Keratinocyte (primary cell): Measurements from ENCODE around the gene TARS1.

ENCODE experiments used
- EZH2 ChIP-seq: IDR thresholded peaks from one replicate; pipeline ENCODE4 v1.6.1; 2012; ENCODE audit warnings: inconsistent platforms, mild to moderate bottlenecking, low read length, moderate library complexity
- TF ChIP-seq, protein P1 (sequence below), 3 experiments: IDR thresholded peaks in 1 of 3; conservative IDR thresholded peaks in 1 of 3; optimal IDR thresholded peaks in 1 of 3; 2 replicates in 2 of 3; 3 replicates in 1 of 3; pipeline versions ENCODE3 to v1.5.1; 2011; ENCODE audit warnings: low read length in 3 of 3, mild to moderate bottlenecking in 3 of 3, moderate library complexity in 2 of 3, control low read depth in 1 of 3, inconsistent platforms in 1 of 3; ENCODE audit not compliant: insufficient read depth in 2 of 3; ENCODE audit errors: extremely low read depth in 1 of 3

DNA sequence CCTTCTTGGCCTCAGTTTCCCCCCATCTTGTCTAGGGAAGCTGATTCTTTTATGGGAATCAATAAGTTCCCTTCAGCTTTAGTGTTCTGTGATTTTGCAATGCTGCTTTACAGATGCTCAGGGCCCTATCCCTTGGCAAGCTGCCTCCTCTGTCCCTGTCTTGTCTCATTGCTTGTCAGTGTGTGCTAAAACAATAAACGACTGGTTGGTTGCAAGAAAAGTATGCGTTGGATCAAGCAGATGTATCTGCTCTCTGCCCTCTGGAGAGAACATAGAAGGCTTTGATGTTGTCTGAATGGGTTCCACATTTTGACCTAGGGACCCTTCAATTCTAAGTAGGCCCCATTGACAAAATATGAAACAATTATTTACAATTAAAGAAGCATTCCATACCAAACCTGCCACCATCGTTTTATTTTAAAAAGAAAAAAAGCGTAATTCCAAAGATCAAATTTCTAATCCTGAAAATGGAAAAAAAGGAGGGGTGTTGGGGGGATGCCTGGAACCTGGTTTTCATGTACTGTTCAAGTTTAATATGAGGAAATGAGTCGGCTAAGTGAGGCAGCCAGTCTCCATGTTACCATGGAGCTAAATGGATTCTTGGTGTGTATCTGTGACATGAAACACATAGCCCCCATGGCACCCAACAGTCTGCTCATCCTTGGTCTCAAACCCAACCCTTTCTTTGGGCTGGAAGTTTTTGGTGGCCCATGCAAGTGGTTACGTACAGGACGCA lies 31.2 kb upstream of the TARS1 start:
- TF ChIP-seq, protein P1, sequence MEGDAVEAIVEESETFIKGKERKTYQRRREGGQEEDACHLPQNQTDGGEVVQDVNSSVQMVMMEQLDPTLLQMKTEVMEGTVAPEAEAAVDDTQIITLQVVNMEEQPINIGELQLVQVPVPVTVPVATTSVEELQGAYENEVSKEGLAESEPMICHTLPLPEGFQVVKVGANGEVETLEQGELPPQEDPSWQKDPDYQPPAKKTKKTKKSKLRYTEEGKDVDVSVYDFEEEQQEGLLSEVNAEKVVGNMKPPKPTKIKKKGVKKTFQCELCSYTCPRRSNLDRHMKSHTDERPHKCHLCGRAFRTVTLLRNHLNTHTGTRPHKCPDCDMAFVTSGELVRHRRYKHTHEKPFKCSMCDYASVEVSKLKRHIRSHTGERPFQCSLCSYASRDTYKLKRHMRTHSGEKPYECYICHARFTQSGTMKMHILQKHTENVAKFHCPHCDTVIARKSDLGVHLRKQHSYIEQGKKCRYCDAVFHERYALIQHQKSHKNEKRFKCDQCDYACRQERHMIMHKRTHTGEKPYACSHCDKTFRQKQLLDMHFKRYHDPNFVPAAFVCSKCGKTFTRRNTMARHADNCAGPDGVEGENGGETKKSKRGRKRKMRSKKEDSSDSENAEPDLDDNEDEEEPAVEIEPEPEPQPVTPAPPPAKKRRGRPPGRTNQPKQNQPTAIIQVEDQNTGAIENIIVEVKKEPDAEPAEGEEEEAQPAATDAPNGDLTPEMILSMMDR (optimal IDR thresholded peaks at IDR 0.05 in 1 of 3, IDR thresholded peaks at IDR 0.05 in 1 of 3, conservative IDR thresholded peaks at IDR 0.05 in 1 of 3; ENCODE audit: extremely low read depth in 1 of 3, insufficient read depth in 2 of 3, low read length in 3 of 3): no peak
- TF ChIP-seq EZH2: no peak
